B cell (primary cell): ENCODE measurements around the gene DISP3. TPM values are rescaled to one million over a fixed set of nuclear protein-coding genes. Genes with fewer than 3 reads are reported as not detected.

Experiments used
- ATAC-seq: fragments of 200-7000 bp; cut with Tn5 transposase; one replicate; pipeline ENCODE4 v1.10.0; 2021; ENCODE audit warnings: low read depth, mild to moderate bottlenecking, moderate number of reproducible peaks, moderate library complexity
- CTCF ChIA-PET: fragments of 350-600 bp; sonication (Branson Sonifier 250); formaldehyde crosslinking; loops from one replicate; lab custom pipeline; 2021; ENCODE audit warnings: antibody characterized with exemption, inconsistent platforms; lab: Charles Lee
- POLR2A ChIA-PET: fragments of 350-600 bp; sonication (Branson Sonifier 250); formaldehyde crosslinking; loops from one replicate; lab custom pipeline; 2021; ENCODE audit warnings: antibody characterized with exemption; lab: Charles Lee
- DNase-seq: peaks from one replicate; pipeline ENCODE4 v3.0.0; 2013
- H2AFZ ChIP-seq: 2 replicates; pipeline ENCODE4 v1.6.1; 2012; ENCODE audit warnings: mild to moderate bottlenecking, low read depth, low read length; ENCODE audit not compliant: insufficient read depth, poor library complexity, severe bottlenecking
- H3K27ac ChIP-seq, 2 donors: 1 replicate in 1 of 2; 2 replicates in 1 of 2; pipeline ENCODE4 v1.5.1; 2012 to 2013; ENCODE audit warnings: low read length in 2 of 2, mild to moderate bottlenecking in 2 of 2, moderate library complexity in 1 of 2
- H3K27me3 ChIP-seq, 4 experiments: fragments of 200-600 bp in 1 of 4; sonication (generic) in 1 of 4; replicated peaks in 1 of 4; 1 replicate in 2 of 4; 2 replicates in 2 of 4; pipeline versions ENCODE4 v1.6.1 to v1.7.0; 2013 to 2016; ENCODE audit warnings: low read length in 3 of 4, mild to moderate bottlenecking in 2 of 4, mixed read lengths in 1 of 4, moderate library complexity in 1 of 4; ENCODE audit not compliant: insufficient read depth in 4 of 4, control insufficient read depth in 3 of 4; ENCODE audit errors: control extremely low read depth in 1 of 4
- H3K36me3 ChIP-seq, 2 experiments: replicated peaks in 1 of 2; 1 replicate in 1 of 2; 2 replicates in 1 of 2; pipeline versions ENCODE4 v1.6.1 to v1.7.1; 2013; ENCODE audit warnings: low read length in 1 of 2; ENCODE audit not compliant: insufficient read depth in 2 of 2, control insufficient read depth in 1 of 2; ENCODE audit errors: control extremely low read depth in 1 of 2, extremely low read depth in 1 of 2
- H3K4me1 ChIP-seq, 2 donors: fragments of 200-600 bp in 1 of 2; sonication (generic) in 1 of 2; 1 replicate in 1 of 2; 2 replicates in 1 of 2; pipeline versions ENCODE4 v1.5.1 to v1.6.1; 2013 to 2017; ENCODE audit warnings: low read length in 2 of 2; ENCODE audit not compliant: control insufficient read depth in 2 of 2, insufficient read depth in 2 of 2
- H3K4me2 ChIP-seq: replicated peaks from 2 replicates; pipeline ENCODE3; 2012; ENCODE audit warnings: mild to moderate bottlenecking, low read depth, low read length; ENCODE audit not compliant: poor library complexity, severe bottlenecking
- H3K4me3 ChIP-seq, 5 experiments: fragments of 200-600 bp in 1 of 5; sonication (generic) in 1 of 5; 1 replicate in 3 of 5; 2 replicates in 2 of 5; pipeline versions ENCODE4 v1.5.1 to v1.7.0; 2011 to 2016; ENCODE audit warnings: low read length in 4 of 5, mild to moderate bottlenecking in 4 of 5, low read depth in 2 of 5, control low read depth in 1 of 5, moderate library complexity in 1 of 5; ENCODE audit not compliant: insufficient read depth in 1 of 5; ENCODE audit errors: control extremely low read depth in 1 of 5, extremely low read depth in 1 of 5
- H3K79me2 ChIP-seq: fragments of 200-600 bp; sonication (generic); one replicate; pipeline ENCODE4 v1.6.0; 2016; ENCODE audit warnings: low read length; ENCODE audit not compliant: control insufficient read depth, insufficient read depth
- H3K9ac ChIP-seq: fragments of 200-600 bp; sonication (generic); 2 replicates; pipeline ENCODE4 v1.6.1; 2017; ENCODE audit warnings: mild to moderate bottlenecking, low read length, moderate library complexity
- H3K9me3 ChIP-seq, 3 donors: one replicate each; pipeline versions ENCODE4 v1.6.1 to v1.7.1; 2013; ENCODE audit warnings: low read length in 2 of 3; ENCODE audit not compliant: control insufficient read depth in 2 of 3, insufficient read depth in 1 of 3; ENCODE audit errors: control extremely low read depth in 1 of 3
- H4K20me1 ChIP-seq: 2 replicates; pipeline ENCODE4 v1.6.0; 2012; ENCODE audit warnings: mild to moderate bottlenecking, low read length; ENCODE audit not compliant: insufficient read depth, control insufficient read depth, poor library complexity, severe bottlenecking
- H3K27ac Mint-ChIP-seq: one replicate; pipeline ENCODE4 v1.8.0; 2021; ENCODE audit warnings: mixed read lengths
- H3K27me3 Mint-ChIP-seq: one replicate; pipeline ENCODE4 v1.8.0; 2021; ENCODE audit warnings: mixed read lengths
- H3K4me1 Mint-ChIP-seq: one replicate; pipeline ENCODE4 v1.8.0; 2021; ENCODE audit warnings: mixed read lengths
- H3K4me3 Mint-ChIP-seq: one replicate; pipeline ENCODE4 v1.8.0; 2021; ENCODE audit warnings: mixed read lengths
- H3K9me3 Mint-ChIP-seq: one replicate; pipeline ENCODE4 v1.8.0; 2022; ENCODE audit warnings: mixed read lengths; ENCODE audit not compliant: insufficient read depth
- CTCF ChIP-seq: fragments of 200-600 bp; IDR thresholded peaks from one replicate; pipeline ENCODE4 v1.8.0; 2022; ENCODE audit warnings: antibody characterized with exemption, mild to moderate bottlenecking
- EZH2 ChIP-seq: IDR thresholded peaks from 2 replicates; pipeline ENCODE4 v1.6.1; 2012; ENCODE audit warnings: borderline replicate concordance, low read depth, mild to moderate bottlenecking, moderate library complexity, low read length; ENCODE audit not compliant: insufficient read depth, poor library complexity, severe bottlenecking
- WGBS: methylation state at CpG from one replicate; pipeline ENCODE4 v1.1.5; 2013; ENCODE audit warnings: missing lambda C conversion rate; ENCODE audit not compliant: insufficient coverage; 5-methylcytosine and 5-hydroxymethylcytosine counted together
- intact Hi-C: fragments of 100-400 bp; cut with micrococcal nuclease; formaldehyde crosslinking; loops from one replicate; pipeline ENCODE4 v1.10.0; 2022
- polyA plus RNA-seq: library from polyadenylated mRNA; depleted of rRNA; stranded (reverse); fragments of >200 nt; gene quantifications from 2 replicates; pipeline ENCODE4 v1.2.3, GENCODE V29; 2012
- total RNA-seq, 2 donors: library from RNA; stranded (reverse); fragments of 120-200 nt in 1 of 2; gene quantifications; 1 replicate in 1 of 2; 2 replicates in 1 of 2; pipeline versions ENCODE4 v1.2.3 to v1.2.4, GENCODE V29; 2013 to 2022

Gene DISP3
- total and polyA plus RNA-seq, 2 donors (not counting 1 experiment from before 2014, with no cell fraction given), result 0.25 to 1.6 TPM

- ChIA-PET CTCF (no interaction called here), POLR2A (no interaction called here)
- peaks cover 4% of the 10 kb centered on the region for H3K27me3 Mint-ChIP-seq
- no peak overlapping the region for H3K4me3 Mint-ChIP-seq
- H3K9ac ChIP-seq, result no peak overlapping the region
- H3K9me3 ChIP-seq, result no peaks in the 10 kb centered on the region
- intact Hi-C loops, result no loop called here
- H4K20me1 ChIP-seq, result no peaks in the 10 kb centered on the region
- no peak overlapping the region for H3K4me2 ChIP-seq
- no peak overlapping the region for H3K27ac Mint-ChIP-seq
- no peak overlapping the region for H2AFZ ChIP-seq
- no peak overlapping the region for H3K4me3 ChIP-seq
- H3K9me3 Mint-ChIP-seq, result no peaks in the 10 kb centered on the region
- no peaks in the 10 kb centered on the region for H3K27me3 ChIP-seq
- no peak overlapping the region for H3K27ac ChIP-seq
- H3K79me2 ChIP-seq, result no peaks in the 10 kb centered on the region
- no peaks in the 10 kb centered on the region for H3K4me1 Mint-ChIP-seq
- 78% methylated on average over 18 of the region's 18 CpGs for WGBS
- no peak for ATAC-seq
- no peaks in the 10 kb centered on the region for H3K36me3 ChIP-seq
- DNase-seq, result no peak
- TF ChIP-seq EZH2 (no peak), CTCF (no peak)
- H3K4me1 ChIP-seq, result no peaks in the 10 kb centered on the region
Measured at GRCh38 chr1:11518791-11519628, 40.1 kb downstream of the DISP3 start.

- WGBS, result 83% methylated on average over 13 of the region's 13 CpGs
- H3K79me2 ChIP-seq, result no peaks in the 10 kb centered on the region
- no peak overlapping the region for H3K4me3 ChIP-seq
- no peak overlapping the region for H3K27ac Mint-ChIP-seq
- ATAC-seq, result no peak
- H3K9ac ChIP-seq, result no peak overlapping the region
- no peak overlapping the region for H2AFZ ChIP-seq
- H3K4me1 Mint-ChIP-seq, result no peaks in the 10 kb centered on the region
- no peaks in the 10 kb centered on the region for H3K36me3 ChIP-seq
- no peak overlapping the region for H3K4me3 Mint-ChIP-seq
- no peak overlapping the region for H3K27ac ChIP-seq
- peaks cover 4% of the 10 kb centered on the region for H3K27me3 Mint-ChIP-seq
- POLR2A ChIA-PET, result no interaction called here
- intact Hi-C loops, result no loop called here
- no peaks in the 10 kb centered on the region for H3K27me3 ChIP-seq
- no peaks in the 10 kb centered on the region for H3K9me3 ChIP-seq
- no peaks in the 10 kb centered on the region for H3K9me3 Mint-ChIP-seq
- CTCF ChIA-PET, result no interaction called here
- no peak overlapping the region for H3K4me2 ChIP-seq
- TF ChIP-seq EZH2, result no peak
- TF ChIP-seq CTCF, result no peak
- no peaks in the 10 kb centered on the region for H4K20me1 ChIP-seq
- DNase-seq, result no peak
- H3K4me1 ChIP-seq, result no peaks in the 10 kb centered on the region
Measured at GRCh38 chr1:11519629-11520031, 40.7 kb downstream of the DISP3 start.
